Measurements from ENCODE around the gene ABCC1.

The ABCC1 gene

DNA sequence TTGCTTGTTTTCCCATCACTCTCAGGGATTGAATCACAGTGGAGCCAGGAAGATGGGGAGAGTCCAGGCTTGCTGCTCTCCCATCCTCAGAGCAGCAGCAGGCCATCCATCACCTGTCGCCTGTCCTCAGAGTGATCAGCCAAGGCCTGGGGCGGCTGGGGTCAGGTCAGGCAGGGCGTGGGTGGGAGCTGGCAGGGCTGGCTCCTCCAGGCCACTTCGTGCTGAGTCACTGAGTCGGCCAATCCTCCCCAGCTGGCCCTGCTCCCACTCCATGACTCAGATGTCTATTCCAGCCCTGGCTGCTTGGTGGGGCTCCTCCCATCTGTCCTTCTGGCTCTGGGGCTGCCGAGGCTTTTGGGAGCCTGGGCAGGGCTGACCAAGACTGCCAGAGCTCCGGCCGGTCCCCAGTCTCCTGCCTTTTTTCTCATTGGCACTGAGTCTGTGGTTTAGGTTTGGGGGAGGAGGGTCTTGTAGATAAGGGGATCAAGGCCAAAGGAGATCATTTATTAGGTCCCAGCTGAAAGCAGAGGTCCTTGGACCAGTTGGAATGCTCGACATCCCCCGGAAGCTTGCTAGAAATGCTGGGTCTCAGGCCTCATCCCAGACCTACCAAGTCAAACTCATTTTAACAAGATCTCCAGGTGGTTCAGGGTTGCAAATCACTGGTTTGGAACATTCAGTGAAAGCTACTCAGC is 72.7 kb downstream of the ABCC1 start:
- H3K4me1 ChIP-seq (ENCODE audit: insufficient read depth, low read length, poor library complexity, severe bottlenecking) = no peaks in the 10 kb centered on the region
- no peak overlapping the region for H3K4me3 ChIP-seq (ENCODE audit: low read length, poor library complexity, severe bottlenecking)
- H3K27me3 ChIP-seq (ENCODE audit: insufficient read depth, low read length, poor library complexity, severe bottlenecking) = no peaks in the 10 kb centered on the region
- TF ChIP-seq, protein P1, sequence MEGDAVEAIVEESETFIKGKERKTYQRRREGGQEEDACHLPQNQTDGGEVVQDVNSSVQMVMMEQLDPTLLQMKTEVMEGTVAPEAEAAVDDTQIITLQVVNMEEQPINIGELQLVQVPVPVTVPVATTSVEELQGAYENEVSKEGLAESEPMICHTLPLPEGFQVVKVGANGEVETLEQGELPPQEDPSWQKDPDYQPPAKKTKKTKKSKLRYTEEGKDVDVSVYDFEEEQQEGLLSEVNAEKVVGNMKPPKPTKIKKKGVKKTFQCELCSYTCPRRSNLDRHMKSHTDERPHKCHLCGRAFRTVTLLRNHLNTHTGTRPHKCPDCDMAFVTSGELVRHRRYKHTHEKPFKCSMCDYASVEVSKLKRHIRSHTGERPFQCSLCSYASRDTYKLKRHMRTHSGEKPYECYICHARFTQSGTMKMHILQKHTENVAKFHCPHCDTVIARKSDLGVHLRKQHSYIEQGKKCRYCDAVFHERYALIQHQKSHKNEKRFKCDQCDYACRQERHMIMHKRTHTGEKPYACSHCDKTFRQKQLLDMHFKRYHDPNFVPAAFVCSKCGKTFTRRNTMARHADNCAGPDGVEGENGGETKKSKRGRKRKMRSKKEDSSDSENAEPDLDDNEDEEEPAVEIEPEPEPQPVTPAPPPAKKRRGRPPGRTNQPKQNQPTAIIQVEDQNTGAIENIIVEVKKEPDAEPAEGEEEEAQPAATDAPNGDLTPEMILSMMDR (conservative IDR thresholded peaks at IDR 0.05; ENCODE audit: low read length) = no peak
- no peak for TF ChIP-seq EZH2phosphoT487 (IDR thresholded peaks at IDR 0.05; ENCODE audit: borderline replicate concordance)
- no peaks in the 10 kb centered on the region for H3F3A ChIP-seq (ENCODE audit: low read depth)
- no peak overlapping the region for H3K9ac ChIP-seq (ENCODE audit: low read depth, low read length, poor library complexity, severe bottlenecking)
- H2AFZ ChIP-seq (ENCODE audit: low read length) = no peak overlapping the region
- H3K36me3 ChIP-seq (ENCODE audit: insufficient read depth, low read length) = peaks cover 57% of the 10 kb centered on the region; the same call in 1 of the 2 replicates
- H3K9me2 ChIP-seq (replicated peaks; ENCODE audit: low read depth, low read length) = no peaks in the 10 kb centered on the region
- no peaks in the 10 kb centered on the region for H3K79me2 ChIP-seq (ENCODE audit: insufficient read depth, low read length)
- no peaks in the 10 kb centered on the region for H4K20me1 ChIP-seq (ENCODE audit: insufficient read depth, low read length, poor library complexity, severe bottlenecking)
- no peak overlapping the region for H3K4me2 ChIP-seq (ENCODE audit: low read depth, low read length, poor library complexity, severe bottlenecking)
- no peaks in the 10 kb centered on the region for H3K9me3 ChIP-seq (ENCODE audit: insufficient read depth, low read depth, low read length)

DNA sequence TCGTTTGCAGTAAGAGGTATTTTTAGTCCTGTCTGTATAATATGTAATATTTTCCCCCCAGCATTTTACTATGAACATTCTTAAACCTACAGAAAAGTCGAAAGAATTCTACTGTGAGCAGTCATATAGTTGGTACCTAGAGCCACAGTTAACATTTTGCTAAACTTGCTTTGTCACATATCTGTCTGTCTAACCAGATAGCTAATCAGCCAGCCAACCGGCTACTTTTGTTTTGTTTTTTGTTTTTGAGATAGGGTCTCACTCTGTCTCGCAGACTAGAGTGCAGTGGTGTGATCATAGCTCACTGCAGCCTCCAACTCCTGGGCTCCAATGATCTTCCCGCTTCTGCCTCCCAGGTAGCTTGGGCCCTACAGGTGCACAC is 73.3 kb downstream of the ABCC1 start:
- peaks cover 54% of the 10 kb centered on the region; the same call in 1 of the 2 replicates for H3K36me3 ChIP-seq (ENCODE audit: insufficient read depth, low read length)
- TF ChIP-seq, protein P1 (conservative IDR thresholded peaks at IDR 0.05; ENCODE audit: low read length) = no peak
- TF ChIP-seq EZH2phosphoT487 (IDR thresholded peaks at IDR 0.05; ENCODE audit: borderline replicate concordance) = no peak
- H3F3A ChIP-seq (ENCODE audit: low read depth) = no peaks in the 10 kb centered on the region
- H3K9ac ChIP-seq (ENCODE audit: low read depth, low read length, poor library complexity, severe bottlenecking) = no peak overlapping the region
- no peaks in the 10 kb centered on the region for H3K9me2 ChIP-seq (replicated peaks; ENCODE audit: low read depth, low read length)
- no peaks in the 10 kb centered on the region for H3K27me3 ChIP-seq (ENCODE audit: insufficient read depth, low read length, poor library complexity, severe bottlenecking)
- H3K4me1 ChIP-seq (ENCODE audit: insufficient read depth, low read length, poor library complexity, severe bottlenecking) = no peaks in the 10 kb centered on the region
- H3K4me2 ChIP-seq (ENCODE audit: low read depth, low read length, poor library complexity, severe bottlenecking) = no peak overlapping the region
- no peak overlapping the region for H2AFZ ChIP-seq (ENCODE audit: low read length)
- no peaks in the 10 kb centered on the region for H3K79me2 ChIP-seq (ENCODE audit: insufficient read depth, low read length)
- H3K4me3 ChIP-seq (ENCODE audit: low read length, poor library complexity, severe bottlenecking) = no peak overlapping the region
- no peaks in the 10 kb centered on the region for H4K20me1 ChIP-seq (ENCODE audit: insufficient read depth, low read length, poor library complexity, severe bottlenecking)
- no peaks in the 10 kb centered on the region for H3K9me3 ChIP-seq (ENCODE audit: insufficient read depth, low read depth, low read length)

DNA sequence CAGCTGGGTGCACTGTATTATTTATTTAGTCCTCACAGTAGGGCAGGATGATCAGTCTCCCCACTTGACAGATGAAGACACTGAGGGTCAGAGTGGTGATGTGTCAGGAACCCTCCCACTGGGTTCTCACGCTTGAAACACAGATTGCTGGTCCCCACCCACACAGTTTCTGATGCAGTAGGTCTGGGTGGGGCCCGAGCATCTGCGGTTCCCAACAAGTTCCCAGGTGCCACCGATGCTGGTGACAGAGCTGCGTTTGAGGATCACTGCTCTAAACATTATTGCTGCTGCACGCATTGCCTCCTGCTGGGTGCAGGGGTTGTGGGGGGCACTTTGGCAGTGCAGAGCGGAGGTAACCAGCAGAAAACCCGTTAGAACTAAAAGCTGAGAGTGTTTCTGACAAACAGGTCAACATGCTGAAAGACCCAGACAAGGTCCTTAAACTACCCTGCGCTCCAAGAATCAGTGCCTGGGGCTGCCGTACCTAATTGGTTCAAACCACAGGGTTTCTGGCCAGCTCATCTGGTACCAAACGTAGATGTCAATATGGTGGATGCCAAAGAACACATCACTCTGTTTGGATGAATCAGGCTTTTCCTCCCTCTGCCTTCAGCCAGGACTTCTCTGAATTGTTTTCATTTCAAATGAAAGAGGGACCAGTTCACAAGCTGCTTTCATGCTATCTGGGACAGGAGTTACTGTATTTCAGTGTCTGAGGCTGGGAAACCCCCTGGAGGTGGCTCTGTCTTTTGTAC is 76.0 kb downstream of the ABCC1 start:
- H3K36me3 ChIP-seq (ENCODE audit: insufficient read depth, low read length) = peaks cover 43% of the 10 kb centered on the region; the same call in 1 of the 2 replicates
- H3K9ac ChIP-seq (ENCODE audit: low read depth, low read length, poor library complexity, severe bottlenecking) = no peak overlapping the region
- no peaks in the 10 kb centered on the region for H3K79me2 ChIP-seq (ENCODE audit: insufficient read depth, low read length)
- no peaks in the 10 kb centered on the region for H3K9me2 ChIP-seq (replicated peaks; ENCODE audit: low read depth, low read length)
- TF ChIP-seq, protein P1 (conservative IDR thresholded peaks at IDR 0.05; ENCODE audit: low read length) = no peak
- TF ChIP-seq EZH2phosphoT487 (IDR thresholded peaks at IDR 0.05; ENCODE audit: borderline replicate concordance) = no peak
- H3K9me3 ChIP-seq (ENCODE audit: insufficient read depth, low read depth, low read length) = no peaks in the 10 kb centered on the region
- H2AFZ ChIP-seq (ENCODE audit: low read length) = no peak overlapping the region
- H3F3A ChIP-seq (ENCODE audit: low read depth) = no peaks in the 10 kb centered on the region
- no peaks in the 10 kb centered on the region for H4K20me1 ChIP-seq (ENCODE audit: insufficient read depth, low read length, poor library complexity, severe bottlenecking)
- H3K4me3 ChIP-seq (ENCODE audit: low read length, poor library complexity, severe bottlenecking) = no peak overlapping the region
- no peaks in the 10 kb centered on the region for H3K4me1 ChIP-seq (ENCODE audit: insufficient read depth, low read length, poor library complexity, severe bottlenecking)
- H3K4me2 ChIP-seq (ENCODE audit: low read depth, low read length, poor library complexity, severe bottlenecking) = no peak overlapping the region
- no peaks in the 10 kb centered on the region for H3K27me3 ChIP-seq (ENCODE audit: insufficient read depth, low read length, poor library complexity, severe bottlenecking)

All from Loucy (cell line).